ENCODE data around the gene TMEM129. TPM values are rescaled to one million over a fixed set of nuclear protein-coding genes. Genes with fewer than 3 reads are reported as not detected.

The TMEM129 gene
- total and polyA plus RNA-seq, 2 experiments from 2014 or later, result 137 to 174 TPM

DNA sequence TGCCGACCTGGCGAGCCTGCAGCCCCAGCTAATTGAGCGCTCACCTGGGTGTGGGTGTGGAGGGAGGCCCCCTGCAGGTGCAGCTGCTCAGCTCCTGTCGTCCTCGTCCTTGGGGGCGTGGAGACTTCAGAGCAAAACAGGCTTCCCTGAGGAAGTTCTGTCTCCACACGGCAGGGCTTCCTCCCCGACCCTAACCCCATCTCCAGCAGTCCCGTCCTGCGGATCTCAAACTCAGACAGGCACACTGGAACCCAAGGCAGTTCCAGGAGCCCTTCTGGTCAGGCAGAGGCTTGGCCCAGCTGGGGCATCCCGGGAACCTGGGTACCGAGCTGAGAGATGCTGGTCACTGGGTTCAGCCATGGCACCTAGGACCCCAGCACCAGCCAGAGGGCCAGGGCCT, 24.6 kb upstream of the TMEM129 start:
- H3K27ac ChIP-seq, result no peak overlapping the region
- peaks cover 5% of the 10 kb centered on the region for H3K36me3 ChIP-seq
- DNase-seq (ENCODE audit: low read depth in 1 of 2, low spot score in 1 of 2), result no peak
- TF ChIP-seq, protein P1, sequence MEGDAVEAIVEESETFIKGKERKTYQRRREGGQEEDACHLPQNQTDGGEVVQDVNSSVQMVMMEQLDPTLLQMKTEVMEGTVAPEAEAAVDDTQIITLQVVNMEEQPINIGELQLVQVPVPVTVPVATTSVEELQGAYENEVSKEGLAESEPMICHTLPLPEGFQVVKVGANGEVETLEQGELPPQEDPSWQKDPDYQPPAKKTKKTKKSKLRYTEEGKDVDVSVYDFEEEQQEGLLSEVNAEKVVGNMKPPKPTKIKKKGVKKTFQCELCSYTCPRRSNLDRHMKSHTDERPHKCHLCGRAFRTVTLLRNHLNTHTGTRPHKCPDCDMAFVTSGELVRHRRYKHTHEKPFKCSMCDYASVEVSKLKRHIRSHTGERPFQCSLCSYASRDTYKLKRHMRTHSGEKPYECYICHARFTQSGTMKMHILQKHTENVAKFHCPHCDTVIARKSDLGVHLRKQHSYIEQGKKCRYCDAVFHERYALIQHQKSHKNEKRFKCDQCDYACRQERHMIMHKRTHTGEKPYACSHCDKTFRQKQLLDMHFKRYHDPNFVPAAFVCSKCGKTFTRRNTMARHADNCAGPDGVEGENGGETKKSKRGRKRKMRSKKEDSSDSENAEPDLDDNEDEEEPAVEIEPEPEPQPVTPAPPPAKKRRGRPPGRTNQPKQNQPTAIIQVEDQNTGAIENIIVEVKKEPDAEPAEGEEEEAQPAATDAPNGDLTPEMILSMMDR (IDR thresholded peaks at IDR 0.05; ENCODE audit: low read depth, low read length), result no peak
- no peaks in the 10 kb centered on the region for H3K9me3 ChIP-seq (ENCODE audit: low read depth)
- H3K4me1 ChIP-seq (ENCODE audit: low read depth), result no peaks in the 10 kb centered on the region
- no peaks in the 10 kb centered on the region for H3K27me3 ChIP-seq
- no peak overlapping the region for H3K4me3 ChIP-seq

GRCh38 chr4:1745165-1745564, 24.0 kb upstream of the TMEM129 start:
- no peak for DNase-seq (ENCODE audit: low read depth in 1 of 2, low spot score in 1 of 2)
- Histone ChIP-seq H3K4me1 (ENCODE audit: low read depth) (no peaks in the 10 kb centered on the region), H3K9me3 (ENCODE audit: low read depth) (no peaks in the 10 kb centered on the region), H3K4me3 (no peak overlapping the region), H3K27me3 (no peaks in the 10 kb centered on the region), H3K36me3 (peaks cover 5% of the 10 kb centered on the region), H3K27ac (no peak overlapping the region)
- TF ChIP-seq, protein P1 (IDR thresholded peaks at IDR 0.05; ENCODE audit: low read depth, low read length), result no peak

DNA sequence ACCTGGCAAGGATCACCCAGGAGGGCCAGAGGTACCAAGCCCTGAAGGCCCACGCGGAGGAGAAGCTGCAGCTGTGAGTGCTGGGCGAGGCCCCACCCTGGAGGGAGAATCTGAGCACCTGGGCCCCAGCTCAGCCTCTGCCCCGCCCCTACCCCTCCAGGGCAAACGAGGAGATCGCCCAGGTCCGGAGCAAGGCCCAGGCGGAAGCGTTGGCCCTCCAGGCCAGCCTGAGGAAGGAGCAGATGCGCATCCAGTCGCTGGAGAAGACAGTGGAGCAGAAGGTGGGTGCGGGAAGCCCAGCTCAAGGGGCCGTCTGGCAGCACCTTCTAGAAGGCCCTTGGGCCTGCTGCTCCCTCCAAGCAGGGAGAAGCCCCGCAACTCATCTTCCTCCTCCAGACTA, 23.4 kb upstream of the TMEM129 start:
- no peaks in the 10 kb centered on the region for H3K27me3 ChIP-seq

DNA sequence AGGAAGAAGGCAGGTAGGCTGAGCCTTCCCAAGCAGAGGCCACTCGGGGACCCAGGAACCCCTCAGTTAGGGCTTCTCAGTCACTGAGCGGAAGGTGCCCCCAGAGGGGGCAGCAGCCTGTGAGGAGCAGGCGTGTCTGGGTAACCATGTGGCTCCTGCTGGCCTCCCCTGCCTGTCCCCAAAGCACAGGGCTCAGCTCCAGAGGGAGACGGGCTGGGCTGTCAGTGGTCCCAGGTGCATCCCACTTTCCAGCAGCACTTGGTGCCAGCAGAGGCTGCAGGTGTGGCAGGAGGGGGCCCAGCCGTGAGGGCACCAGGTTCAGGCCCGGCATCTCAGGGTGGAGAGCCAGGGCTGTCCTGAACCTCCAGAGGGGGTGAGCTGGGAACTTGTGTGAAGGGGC, 22.9 kb upstream of the TMEM129 start:
- no peaks in the 10 kb centered on the region for H3K27me3 ChIP-seq
- no peak overlapping the region for H3K4me3 ChIP-seq
- H3K9me3 ChIP-seq (ENCODE audit: low read depth), result no peaks in the 10 kb centered on the region
- H3K36me3 ChIP-seq, result peaks cover 5% of the 10 kb centered on the region
- no peak overlapping the region for H3K27ac ChIP-seq
- TF ChIP-seq, protein P1 (IDR thresholded peaks at IDR 0.05; ENCODE audit: low read depth, low read length), result no peak
- no peak for DNase-seq (ENCODE audit: low read depth in 1 of 2, low spot score in 1 of 2)
- no peaks in the 10 kb centered on the region for H3K4me1 ChIP-seq (ENCODE audit: low read depth)

More for the DNA sequence above, 23.4 kb upstream of the TMEM129 start:
- H3K27ac ChIP-seq, result no peak overlapping the region
- H3K4me1 ChIP-seq (ENCODE audit: low read depth), result no peaks in the 10 kb centered on the region
- no peak for DNase-seq (ENCODE audit: low read depth in 1 of 2, low spot score in 1 of 2)
- TF ChIP-seq, protein P1 (IDR thresholded peaks at IDR 0.05; ENCODE audit: low read depth, low read length), result no peak
- H3K36me3 ChIP-seq, result peaks cover 5% of the 10 kb centered on the region
- no peaks in the 10 kb centered on the region for H3K9me3 ChIP-seq (ENCODE audit: low read depth)
- no peak overlapping the region for H3K4me3 ChIP-seq

GRCh38 chr4:1743551-1743950, 22.4 kb upstream of the TMEM129 start:
- Histone ChIP-seq H3K4me3 (no peak overlapping the region), H3K4me1 (ENCODE audit: low read depth) (no peaks in the 10 kb centered on the region), H3K27me3 (no peaks in the 10 kb centered on the region), H3K27ac (no peak overlapping the region), H3K9me3 (ENCODE audit: low read depth) (no peaks in the 10 kb centered on the region), H3K36me3 (peaks cover 5% of the 10 kb centered on the region)
- TF ChIP-seq, protein P1 (IDR thresholded peaks at IDR 0.05; ENCODE audit: low read depth, low read length), result no peak
- no peak for DNase-seq (ENCODE audit: low read depth in 1 of 2, low spot score in 1 of 2)

GRCh38 chr4:1741208-1741607, 20.1 kb upstream of the TMEM129 start:
- H3K27me3 ChIP-seq, result no peaks in the 10 kb centered on the region
- DNase-seq (ENCODE audit: low read depth in 1 of 2, low spot score in 1 of 2), result no peak
- H3K9me3 ChIP-seq (ENCODE audit: low read depth), result no peaks in the 10 kb centered on the region
- H3K4me1 ChIP-seq (ENCODE audit: low read depth), result no peaks in the 10 kb centered on the region
- H3K27ac ChIP-seq, result no peak overlapping the region
- peaks cover 7% of the 10 kb centered on the region for H3K36me3 ChIP-seq
- H3K4me3 ChIP-seq, result no peak overlapping the region
- TF ChIP-seq, protein P1 (IDR thresholded peaks at IDR 0.05; ENCODE audit: low read depth, low read length), result no peak
